NCI-H748 (cell line): ENCODE data around the gene LARGE1.
"Not testable (repeated sequence)": the region's sequence is repeated elsewhere in the genome, so short reads cannot be mapped to it uniquely, and the experiment has no call there.

ENCODE experiments used
- DNase-seq: peaks from one replicate; lab custom pipeline; 2025; ENCODE audit not compliant: unreplicated experiment; lab: John Stamatoyannopoulos, UW

Gene LARGE1

GRCh38 chr22:33858653-33859052 lies 61.6 kb downstream of the LARGE1 start:
- DNase-seq: not testable (repeated sequence)

- not testable (repeated sequence) for DNase-seq
Observed at GRCh38 chr22:33857767-33858166, 62.5 kb downstream of the LARGE1 start.

- no peak for DNase-seq
Observed at GRCh38 chr22:33854724-33855123, 65.6 kb downstream of the LARGE1 start.

GRCh38 chr22:33853200-33854097 lies 66.8 kb downstream of the LARGE1 start:
- peak; percentile 11 for DNase-seq

GRCh38 chr22:33851821-33852384 lies 68.4 kb downstream of the LARGE1 start:
- no peak for DNase-seq

GRCh38 chr22:33851240-33851639 lies 69.0 kb downstream of the LARGE1 start:
- no peak for DNase-seq

GRCh38 chr22:33850724-33851123 lies 69.6 kb downstream of the LARGE1 start:
- no peak for DNase-seq

- no peak for DNase-seq
Observed at GRCh38 chr22:33850193-33850592, 70.1 kb downstream of the LARGE1 start.

- DNase-seq: no peak
Observed at GRCh38 chr22:33848251-33848650, 72.0 kb downstream of the LARGE1 start.

GRCh38 chr22:33844273-33844672 lies 76.0 kb downstream of the LARGE1 start:
- DNase-seq: no peak

- DNase-seq: no peak
Observed at GRCh38 chr22:33842421-33843094, 77.7 kb downstream of the LARGE1 start.

- DNase-seq: no peak
Observed at GRCh38 chr22:33842006-33842354, 78.3 kb downstream of the LARGE1 start.

GRCh38 chr22:33841281-33842005 lies 78.8 kb downstream of the LARGE1 start:
- DNase-seq: no peak

- DNase-seq: no peak
Observed at GRCh38 chr22:33838644-33839043, 81.6 kb downstream of the LARGE1 start.

- DNase-seq: no peak
Observed at GRCh38 chr22:33837826-33838225, 82.5 kb downstream of the LARGE1 start.

- no peak for DNase-seq
Observed at GRCh38 chr22:33835265-33835664, 85.0 kb downstream of the LARGE1 start.

- DNase-seq: no peak
Observed at GRCh38 chr22:33832558-33833151, 87.6 kb downstream of the LARGE1 start.

GRCh38 chr22:33831651-33832050 lies 88.6 kb downstream of the LARGE1 start:
- DNase-seq: no peak

- no peak for DNase-seq
Observed at GRCh38 chr22:33831207-33831606, 89.1 kb downstream of the LARGE1 start.

- DNase-seq: no peak
Observed at GRCh38 chr22:33829546-33830280, 90.6 kb downstream of the LARGE1 start.
